NCI-H460 (cell line): ENCODE measurements around the gene URB2. TPM values are rescaled to one million over a fixed set of nuclear protein-coding genes. Genes with fewer than 3 reads are reported as not detected.

Experiments used
- DNase-seq: peaks from one replicate; pipeline ENCODE4 v3.0.0-alpha.2; 2016; ENCODE audit warnings: low read depth; ENCODE audit errors: extremely low read depth
- total RNA-seq: library from RNA; depleted of rRNA; stranded (reverse); fragments of >200 nt; shearing (Covaris generic); gene quantifications from 2 replicates; pipeline ENCODE4 v1.2.3, GENCODE V29; 2014

URB2 gene
- total RNA-seq, 1 experiment from 2014 or later: 23.8 TPM

DNA sequence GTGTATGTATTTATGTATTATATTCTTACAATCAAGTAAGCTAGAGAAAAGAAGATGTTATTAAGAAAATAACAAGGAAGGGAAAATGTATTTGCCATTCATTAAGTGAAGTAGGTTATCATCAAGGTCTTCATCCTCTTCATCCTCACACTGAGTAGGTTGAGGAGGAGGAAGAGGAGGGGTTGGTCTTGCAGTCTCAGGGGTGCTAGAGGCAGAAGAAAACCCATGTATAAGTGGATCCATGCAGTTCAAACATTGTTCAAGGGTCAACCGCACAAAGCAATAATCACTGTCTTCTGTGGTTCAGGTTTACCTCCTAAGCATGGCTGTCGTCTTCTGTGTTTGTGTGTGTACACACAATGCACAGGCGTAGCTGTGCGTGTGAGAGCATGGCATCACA, 16.9 kb downstream of the URB2 start:
- no peak for DNase-seq

GRCh38 chr1:229643996-229644745, 18.1 kb downstream of the URB2 start:
- no peak for DNase-seq

DNA sequence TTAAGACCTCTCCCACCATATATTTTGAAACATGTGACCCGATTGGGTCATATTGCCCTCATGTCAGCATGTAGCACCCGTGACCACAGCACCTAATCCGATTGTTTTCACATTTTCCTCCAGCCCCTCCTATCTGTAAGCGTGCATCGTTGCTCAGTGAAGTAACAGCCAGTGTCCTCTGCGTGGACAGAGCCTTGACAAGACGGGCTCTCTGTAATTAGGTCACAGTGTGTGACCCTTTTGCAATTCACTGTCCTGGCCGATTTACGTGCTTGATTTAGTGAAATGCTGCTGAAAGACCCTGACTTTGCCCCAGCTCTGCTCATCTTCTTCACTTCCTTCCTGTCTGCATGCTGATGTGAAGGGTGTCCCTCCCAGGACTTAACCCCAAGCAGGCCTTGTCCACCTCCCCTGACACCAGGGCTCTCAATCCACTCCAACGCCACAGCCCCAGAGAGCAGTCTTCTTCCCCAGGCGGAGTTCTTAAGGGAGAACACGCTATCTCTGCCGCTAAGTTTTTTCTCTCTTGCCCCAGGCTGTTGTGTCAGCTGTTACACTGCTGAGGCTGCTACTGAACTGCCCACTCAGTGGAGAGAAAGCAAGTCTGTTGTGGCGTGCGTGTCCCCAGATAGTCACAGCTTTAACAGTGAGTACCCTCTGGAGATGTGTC, 19.4 kb downstream of the URB2 start:
- DNase-seq: no peak

- DNase-seq: no peak
These were observed 22.4 kb downstream of the URB2 start for GRCh38 chr1:229648406-229648805.

GRCh38 chr1:229650045-229650444, 24.0 kb downstream of the URB2 start:
- no peak for DNase-seq

DNA sequence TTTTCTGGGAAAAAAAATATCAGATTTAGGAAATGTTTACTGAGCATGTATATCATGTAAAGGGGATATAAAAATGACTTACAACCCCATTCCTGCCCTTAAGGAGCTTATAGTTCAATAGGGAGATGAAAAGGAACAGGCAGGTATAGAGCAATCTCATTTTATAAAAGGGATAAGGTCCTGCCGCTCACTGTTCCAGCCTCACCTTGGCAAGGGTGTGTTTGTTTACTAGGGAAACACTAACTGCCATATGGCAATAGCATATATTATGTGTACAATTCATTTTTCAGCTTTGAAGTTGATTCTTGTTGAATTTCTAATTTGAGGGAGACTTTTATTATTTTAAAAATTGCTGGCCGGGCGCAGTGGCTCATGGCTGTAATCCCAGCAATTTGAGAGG, 25.5 kb downstream of the URB2 start:
- DNase-seq: no peak

GRCh38 chr1:229653420-229653819, 27.4 kb downstream of the URB2 start:
- DNase-seq: no peak

DNA sequence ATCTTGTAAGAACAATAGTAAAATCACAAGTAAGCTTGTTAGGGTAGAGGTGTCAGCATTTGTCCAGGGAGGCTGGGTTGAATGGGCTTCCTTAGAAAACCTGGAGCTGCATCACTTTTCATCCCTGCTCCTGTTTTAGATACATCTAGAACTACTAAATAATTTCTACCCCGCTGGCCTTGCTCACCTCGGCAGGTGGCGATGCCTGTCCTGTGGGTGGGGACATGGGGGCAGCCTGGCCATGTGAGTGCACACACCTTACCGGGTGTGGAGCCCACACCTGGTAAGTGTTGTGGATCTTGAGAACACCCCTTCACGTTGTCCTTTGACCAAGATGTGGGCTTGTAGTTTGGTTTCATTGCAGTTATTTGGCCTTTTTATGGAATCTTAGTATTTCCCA, 29.7 kb downstream of the URB2 start:
- DNase-seq: no peak

DNA sequence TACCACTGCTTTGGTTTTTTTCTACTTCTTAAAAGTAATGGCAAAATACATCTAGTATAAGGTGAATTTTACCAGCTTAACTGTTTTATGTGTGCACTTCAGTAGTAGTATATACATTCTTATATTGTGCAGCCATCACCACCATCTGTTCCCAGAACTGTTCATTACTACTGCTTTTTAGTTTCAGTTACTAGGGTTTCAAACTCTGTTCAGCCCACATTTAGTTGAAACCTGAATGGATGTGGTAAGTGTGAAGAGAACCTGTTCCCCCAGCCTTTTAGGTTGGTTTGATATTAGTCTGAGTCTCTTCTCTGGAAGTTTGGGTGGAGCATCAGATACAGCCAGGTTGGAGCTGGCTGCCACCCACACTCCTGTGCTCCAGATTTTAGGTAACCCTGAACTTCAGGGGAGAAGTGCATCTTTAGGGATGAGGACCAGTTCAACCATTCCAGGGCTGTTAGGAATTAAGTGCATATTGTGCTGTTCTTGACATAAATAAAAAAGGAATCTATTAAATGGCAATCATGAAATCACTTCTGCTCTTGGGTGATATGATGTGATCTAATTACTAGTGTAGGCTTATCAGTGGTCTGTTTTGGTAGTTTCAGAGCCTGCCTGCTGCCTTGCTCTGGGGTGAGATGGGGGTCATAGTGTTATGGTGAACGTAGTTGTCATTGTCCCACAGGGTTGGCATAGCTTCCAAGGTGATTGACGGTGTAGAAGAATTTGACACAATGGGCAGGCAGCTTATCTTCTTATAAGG, 32.1 kb downstream of the URB2 start:
- DNase-seq: no peak

- peak; percentile 77 for DNase-seq
These were observed 35.2 kb downstream of the URB2 start for GRCh38 chr1:229661022-229661877.

- DNase-seq: no peak
These were observed 35.9 kb downstream of the URB2 start for GRCh38 chr1:229661897-229662296.

DNA sequence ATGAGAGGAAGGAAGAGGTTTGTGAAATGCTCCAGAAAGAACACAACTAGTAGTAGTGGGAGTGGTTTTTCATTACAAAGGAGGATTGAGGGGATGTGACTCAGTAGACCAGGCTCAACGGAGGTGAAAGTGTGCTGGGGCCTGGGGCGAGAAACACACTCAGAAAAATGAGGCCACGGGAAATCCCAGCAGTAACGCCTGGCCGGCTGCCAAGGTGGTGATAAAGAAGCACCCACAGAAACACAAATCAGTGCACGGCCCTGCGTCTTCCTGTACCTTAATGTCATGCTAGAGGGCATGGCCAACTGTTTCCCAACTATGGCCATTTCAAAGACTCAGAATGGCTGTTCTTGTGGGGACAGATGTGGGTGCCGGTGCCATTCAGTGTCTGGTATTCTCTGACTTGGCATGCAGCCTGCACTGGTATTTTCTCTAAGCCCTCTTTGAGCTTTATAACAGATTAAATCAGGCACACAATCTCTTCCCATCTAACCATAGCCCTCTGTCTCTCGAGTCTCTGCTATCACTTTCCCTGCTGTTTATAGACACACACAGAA, 38.2 kb downstream of the URB2 start:
- DNase-seq: no peak

GRCh38 chr1:229665912-229666558, 40.0 kb downstream of the URB2 start:
- no peak for DNase-seq

DNA sequence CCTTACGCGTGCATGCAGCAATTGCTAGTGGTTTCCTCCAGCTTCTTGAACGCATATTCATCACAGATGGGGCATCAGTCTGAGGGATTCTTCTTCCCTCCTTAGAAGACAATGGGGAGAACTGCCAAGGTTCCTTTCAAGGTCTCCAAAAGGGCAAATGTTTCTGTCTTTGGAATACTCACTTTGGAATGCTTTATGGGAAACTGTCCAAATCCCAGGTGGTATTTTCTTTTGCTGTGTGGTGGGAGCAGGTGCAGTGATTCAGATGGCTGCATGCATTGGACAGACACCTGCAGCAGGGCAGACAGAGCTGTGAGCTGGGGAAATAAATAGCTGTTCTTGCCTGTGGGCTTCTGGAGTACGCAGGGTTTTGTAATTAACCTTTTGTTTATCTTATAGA, 40.5 kb downstream of the URB2 start:
- DNase-seq: no peak

DNA sequence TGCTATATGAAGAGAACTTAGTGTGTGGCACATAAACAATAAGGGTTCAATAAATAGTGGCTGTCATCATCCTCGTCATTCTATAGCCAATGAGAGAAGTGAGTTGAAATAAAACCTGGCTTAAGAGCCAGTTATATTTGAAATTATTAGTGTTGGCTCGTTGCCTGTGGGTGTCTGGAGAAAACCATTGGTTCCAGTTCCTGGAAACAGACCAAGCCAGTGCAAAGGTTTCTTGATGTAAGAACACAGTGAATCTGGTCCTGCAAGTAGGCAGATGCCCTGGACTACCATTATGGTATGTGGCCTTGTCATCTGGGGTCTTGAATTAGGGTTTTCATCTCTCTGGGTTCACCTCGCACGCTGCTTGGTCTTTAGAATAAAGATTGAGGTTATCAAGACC, 43.3 kb downstream of the URB2 start:
- no peak for DNase-seq

DNA sequence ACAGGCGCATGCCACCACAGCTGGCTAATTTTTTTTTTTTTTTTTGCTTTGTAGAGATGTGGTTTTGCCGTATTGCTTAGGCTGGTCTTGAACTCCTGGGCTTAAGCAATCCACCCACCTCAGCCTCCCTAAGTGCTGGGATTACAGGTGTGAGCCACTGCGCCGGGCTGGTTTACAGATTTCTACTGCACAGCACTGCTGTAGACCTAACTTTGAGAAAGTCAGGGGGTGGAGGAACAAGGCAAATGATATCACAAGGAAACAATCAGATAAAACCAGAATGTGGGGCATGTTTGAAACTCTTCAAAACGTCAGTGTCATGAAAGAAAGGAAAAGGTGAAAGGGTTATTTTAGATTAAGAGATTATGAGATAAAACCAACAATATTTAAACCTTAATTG, 45.3 kb downstream of the URB2 start:
- DNase-seq: no peak

GRCh38 chr1:229672246-229672645, 46.2 kb downstream of the URB2 start:
- DNase-seq: no peak

GRCh38 chr1:229674042-229674441, 48.0 kb downstream of the URB2 start:
- no peak for DNase-seq

DNA sequence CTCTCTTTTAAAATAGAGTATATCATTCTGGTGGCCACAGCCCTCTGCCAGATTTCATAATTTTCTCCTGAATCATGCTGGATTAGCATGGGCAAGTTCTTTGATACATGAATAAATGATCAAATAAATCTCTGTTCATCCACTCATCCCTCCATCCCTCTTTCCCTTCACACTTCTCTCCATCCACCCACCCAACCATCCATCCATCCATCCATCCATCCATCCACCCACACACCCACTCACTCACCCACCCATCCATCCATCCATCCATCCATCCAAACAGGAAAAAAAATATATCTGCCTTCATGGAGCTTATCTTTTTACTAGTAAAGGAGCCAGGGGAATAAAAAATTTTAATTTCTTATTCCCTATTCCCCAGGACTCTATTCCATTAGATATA, 49.3 kb downstream of the URB2 start:
- no peak for DNase-seq

DNA sequence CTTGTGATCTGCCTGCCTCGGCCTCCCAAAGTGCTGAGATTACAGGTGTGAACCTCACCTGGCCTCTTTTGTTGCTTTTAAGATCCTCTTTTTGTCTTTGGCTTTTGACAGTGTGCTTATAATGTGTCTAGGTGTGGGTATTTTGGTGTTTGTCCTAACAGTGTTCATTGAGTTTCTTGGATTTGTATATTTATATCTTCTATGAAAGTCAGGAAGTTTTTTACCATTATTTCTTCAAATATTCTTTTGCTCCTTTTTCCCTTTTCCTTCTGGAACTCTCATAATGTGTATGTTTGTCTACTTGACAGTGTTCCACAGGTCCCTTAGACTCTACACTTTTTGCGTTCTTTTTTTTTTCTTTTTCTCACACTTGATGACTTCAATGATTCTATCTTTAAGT, 59.1 kb downstream of the URB2 start:
- DNase-seq: no peak
